Kidney (tissue), 14 donors: ENCODE measurements around the gene DUS1L. TPM values are rescaled to one million over a fixed set of nuclear protein-coding genes. Genes with fewer than 3 reads are reported as not detected.

Experiments
- DNase-seq, 5 donors: peaks; one replicate each; pipeline ENCODE4 v3.0.0-alpha.2; 2013 to 2020
- FAIRE-seq: peaks from 2 replicates; lab custom pipeline; 2012; peaks lifted over from hg19 to GRCh38; lab: Jason Lieb, UNC
- H3K27ac ChIP-seq, 2 donors: one replicate each; pipeline ENCODE4 v1.7.0; 2013; ENCODE audit warnings: low read depth in 2 of 2, low read length in 2 of 2, inconsistent platforms in 1 of 2
- H3K27me3 ChIP-seq: one replicate; pipeline ENCODE4 v1.7.1; 2013; ENCODE audit warnings: low read length, inconsistent platforms; ENCODE audit not compliant: control insufficient read depth, insufficient read depth
- H3K36me3 ChIP-seq, 3 donors: one replicate each; pipeline versions ENCODE4 v1.7.0 to v1.7.1; 2013; ENCODE audit warnings: low read length in 3 of 3, control low read depth in 1 of 3, inconsistent platforms in 1 of 3; ENCODE audit not compliant: insufficient read depth in 3 of 3, control insufficient read depth in 2 of 3
- H3K4me1 ChIP-seq, 3 donors: one replicate each; pipeline versions ENCODE4 v1.7.0 to v1.7.1; 2013; ENCODE audit warnings: low read length in 3 of 3, inconsistent platforms in 1 of 3, low read depth in 1 of 3; ENCODE audit not compliant: control insufficient read depth in 2 of 3, insufficient read depth in 2 of 3
- H3K4me3 ChIP-seq, 3 donors: one replicate each; pipeline versions ENCODE4 v1.7.0 to v1.8.1; 2013; ENCODE audit warnings: low read length in 3 of 3, control low read depth in 1 of 3, inconsistent platforms in 1 of 3
- H3K9ac ChIP-seq, 3 donors: one replicate each; pipeline versions ENCODE4 v1.7.0 to v1.7.1; 2013; ENCODE audit warnings: low read length in 3 of 3, control low read depth in 1 of 3, inconsistent platforms in 1 of 3
- H3K9me3 ChIP-seq, 3 donors: one replicate each; pipeline versions ENCODE4 v1.7.0 to v1.7.1; 2013; ENCODE audit warnings: low read length in 3 of 3, control low read depth in 1 of 3, inconsistent platforms in 1 of 3; ENCODE audit not compliant: control insufficient read depth in 2 of 3, insufficient read depth in 1 of 3
- intact Hi-C: fragments of 100-400 bp; cut with DNase I; formaldehyde crosslinking; loops from one replicate; pipeline ENCODE4 v1.11.1; 2022
- polyA plus RNA-seq: library from polyadenylated mRNA; stranded (reverse); fragments of 350-450 nt; fragmentation: Illumina TruSeq; extraction: RNeasy Lipid Tissue Mini Kit (QIAGEN cat#74804); gene quantifications from one replicate; pipeline ENCODE4 v1.2.3, GENCODE V29; 2014; ENCODE audit warnings: low read depth, low replicate concordance; ENCODE audit not compliant: insufficient read depth
- total RNA-seq: library from RNA; stranded (reverse); fragmentation: NEBNext Ultra II Directional; extraction: Animal tissue kit (Norgen Biotek cat#: 25700); gene quantifications from one replicate; pipeline ENCODE4 v1.2.1, GENCODE V29; 2021
- TF ChIP-seq, protein P1 (sequence below): IDR thresholded peaks from 3 replicates; pipeline ENCODE4 v1.5.1; 2012; ENCODE audit warnings: mild to moderate bottlenecking, moderate library complexity, borderline replicate concordance; ENCODE audit not compliant: insufficient read depth; ENCODE audit errors: extremely low read depth
- donor health status: control.
- donor health status: control.
- donor health status: control.
- donor health status: control.
- donor health status: control.
- donor health status: DM: yes; HTN: yes; CAD: no.
- donor health status: Normal renal cell carcinoma (clear cell type).

DUS1L gene
- total and polyA plus RNA-seq, 2 donors from 2014 or later, result 84.8 to 102 TPM

DNA sequence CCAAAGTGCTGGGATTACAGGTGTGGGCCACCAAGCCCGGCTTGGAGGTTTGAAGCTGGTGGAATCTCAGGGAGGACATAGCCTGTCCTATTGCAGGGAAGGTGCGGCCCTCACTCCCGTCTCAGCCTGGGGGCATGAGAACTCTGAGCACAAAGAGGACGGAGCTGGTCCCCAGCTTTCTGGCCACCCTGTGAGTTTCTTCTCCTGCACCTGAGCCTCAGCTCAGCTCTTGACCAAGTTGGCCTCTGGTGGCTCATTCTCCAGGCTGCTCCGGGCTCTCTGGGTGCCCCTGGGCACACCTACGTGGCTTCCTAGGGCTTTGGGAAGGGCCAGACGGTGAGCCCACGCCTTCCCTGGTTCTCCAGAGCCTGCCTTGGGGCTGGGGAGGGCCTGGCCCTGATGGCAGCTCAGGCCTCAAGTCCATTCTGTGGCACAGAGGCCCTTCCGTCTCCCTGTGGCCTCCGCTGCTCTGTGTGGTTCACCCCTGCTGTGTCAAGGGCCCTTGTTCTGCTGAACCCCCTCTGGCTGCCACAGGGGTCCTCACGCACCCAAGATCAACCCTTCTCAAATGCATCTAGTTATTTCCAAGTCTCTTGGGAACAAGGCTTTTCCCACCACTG lies 39.3 kb upstream of the DUS1L start:
- no peak for FAIRE-seq
- TF ChIP-seq, protein P1, sequence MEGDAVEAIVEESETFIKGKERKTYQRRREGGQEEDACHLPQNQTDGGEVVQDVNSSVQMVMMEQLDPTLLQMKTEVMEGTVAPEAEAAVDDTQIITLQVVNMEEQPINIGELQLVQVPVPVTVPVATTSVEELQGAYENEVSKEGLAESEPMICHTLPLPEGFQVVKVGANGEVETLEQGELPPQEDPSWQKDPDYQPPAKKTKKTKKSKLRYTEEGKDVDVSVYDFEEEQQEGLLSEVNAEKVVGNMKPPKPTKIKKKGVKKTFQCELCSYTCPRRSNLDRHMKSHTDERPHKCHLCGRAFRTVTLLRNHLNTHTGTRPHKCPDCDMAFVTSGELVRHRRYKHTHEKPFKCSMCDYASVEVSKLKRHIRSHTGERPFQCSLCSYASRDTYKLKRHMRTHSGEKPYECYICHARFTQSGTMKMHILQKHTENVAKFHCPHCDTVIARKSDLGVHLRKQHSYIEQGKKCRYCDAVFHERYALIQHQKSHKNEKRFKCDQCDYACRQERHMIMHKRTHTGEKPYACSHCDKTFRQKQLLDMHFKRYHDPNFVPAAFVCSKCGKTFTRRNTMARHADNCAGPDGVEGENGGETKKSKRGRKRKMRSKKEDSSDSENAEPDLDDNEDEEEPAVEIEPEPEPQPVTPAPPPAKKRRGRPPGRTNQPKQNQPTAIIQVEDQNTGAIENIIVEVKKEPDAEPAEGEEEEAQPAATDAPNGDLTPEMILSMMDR, result no peak
- Histone ChIP-seq H3K4me1 (peaks cover 0 to 49% (median 21%) of the 10 kb centered on the region in 3 donors), H3K27ac (peak overlapping the region; percentile 22 to 32), H3K36me3 (peaks cover 0 to 2% (median 0%) of the 10 kb centered on the region in 3 donors), H3K9me3 (no peaks in the 10 kb centered on the region), H3K9ac (no peak overlapping the region), H3K4me3 (no peak overlapping the region), H3K27me3 (no peaks in the 10 kb centered on the region)
- no peak for DNase-seq
- intact Hi-C loops, result no loop called here

DNA sequence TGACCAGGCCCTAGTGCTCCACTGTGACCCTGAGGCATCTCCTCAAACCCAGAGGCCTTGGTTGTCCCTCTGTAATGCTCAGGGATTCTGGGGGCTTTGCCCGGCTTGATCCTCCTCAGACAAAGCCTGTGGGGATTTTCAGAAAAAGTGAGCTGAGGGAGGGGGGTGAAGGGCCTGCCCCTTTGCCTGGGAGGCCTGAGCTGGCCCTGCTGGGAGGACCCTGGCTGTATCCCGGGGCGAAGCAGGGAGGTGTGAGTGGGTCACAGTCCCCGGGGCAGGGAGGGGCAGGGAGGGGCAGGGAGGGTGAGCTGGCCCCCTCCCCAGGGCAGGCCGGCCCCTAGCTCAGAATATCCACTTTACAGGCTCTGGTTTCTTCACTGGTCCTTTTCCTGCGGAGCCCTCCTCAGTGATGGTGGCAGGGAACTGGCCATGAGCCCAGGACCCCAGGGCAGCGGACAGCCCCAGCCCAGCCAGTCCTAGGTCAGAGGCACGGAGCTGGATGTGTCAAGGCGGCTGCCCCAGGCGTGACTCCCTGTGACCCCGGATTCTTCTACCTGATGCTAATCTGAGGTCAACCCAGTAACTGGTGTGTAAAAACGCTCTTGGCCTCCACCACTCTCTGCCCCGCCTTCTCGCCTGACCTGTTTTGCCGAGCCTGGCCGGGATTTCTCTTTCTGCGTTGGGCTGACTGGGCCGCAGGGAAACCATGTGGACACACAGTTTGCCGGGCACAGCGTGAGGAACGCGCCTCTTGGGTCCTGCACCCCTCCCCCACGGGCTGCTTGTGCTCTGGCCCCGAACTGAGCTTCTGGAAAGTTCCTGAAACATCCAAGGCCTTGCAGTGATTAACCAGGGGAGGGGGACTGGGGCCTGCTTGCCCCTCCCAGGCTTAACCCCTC lies 38.2 kb upstream of the DUS1L start:
- FAIRE-seq, result no peak

DNA sequence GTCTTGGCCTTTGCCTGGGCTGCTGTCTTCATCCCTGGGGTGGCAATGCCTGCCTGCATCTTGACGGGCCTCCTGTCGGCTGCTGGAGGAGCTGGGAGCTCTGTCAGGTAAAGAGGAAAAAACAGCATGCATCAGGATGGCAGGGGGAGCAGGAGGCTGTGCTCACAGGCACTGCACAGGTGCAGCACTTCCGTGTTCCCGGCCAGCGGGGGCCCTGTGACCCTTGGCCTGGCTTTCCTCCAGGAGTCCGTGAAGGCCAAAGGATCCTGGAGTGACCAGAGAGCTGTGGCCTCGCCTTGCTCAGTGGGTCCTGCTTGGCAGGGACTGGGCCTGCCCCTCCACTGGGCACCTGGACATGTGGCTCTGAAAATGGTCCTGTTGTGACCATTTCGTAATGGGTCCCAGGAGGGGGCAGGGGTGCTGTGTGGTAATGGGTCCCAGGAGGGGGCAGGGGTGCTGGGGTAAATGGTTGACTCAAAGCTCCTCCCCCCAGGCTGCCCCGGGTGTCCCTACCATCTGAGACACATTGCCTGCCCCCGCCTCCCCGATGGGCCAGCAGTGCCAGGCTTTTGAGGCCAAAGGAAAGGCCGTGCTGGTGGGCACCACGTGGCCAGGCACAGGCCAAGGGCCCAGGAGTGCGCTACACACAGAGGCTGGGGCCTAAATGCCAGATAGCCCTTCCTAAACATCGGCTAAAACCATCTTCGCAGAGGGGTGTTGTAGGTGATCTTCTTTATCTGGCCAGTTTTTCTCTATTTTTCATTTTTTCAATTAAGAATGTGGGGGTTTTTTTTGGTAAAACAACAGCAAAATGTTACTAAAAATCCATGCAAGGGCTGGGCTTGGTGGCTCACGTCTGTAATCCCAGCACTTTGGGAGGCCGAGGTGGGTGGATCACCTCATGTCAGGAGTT lies 36.4 kb upstream of the DUS1L start:
- Histone ChIP-seq H3K27ac (peak overlapping the region; percentile 59 to 80), H3K27me3 (no peaks in the 10 kb centered on the region), H3K36me3 (no peaks in the 10 kb centered on the region), H3K9me3 (no peaks in the 10 kb centered on the region), H3K9ac (no peak overlapping the region), H3K4me3 (no peak overlapping the region), H3K4me1 (peaks cover 0 to 51% (median 26%) of the 10 kb centered on the region in 3 donors)
- FAIRE-seq, result no peak
- intact Hi-C loops, result no loop called here
- TF ChIP-seq, protein P1, result no peak
- DNase-seq, result peak in 1 of 5 donors; percentile 31

More for the DNA sequence above, 38.2 kb upstream of the DUS1L start:
- peak; percentile 73 to 93 (median 83) for DNase-seq
- Histone ChIP-seq H3K9ac (peak overlapping the region in 1 of 3 donors; percentile 40), H3K27ac (peak overlapping the region; percentile 70 to 83), H3K4me3 (no peak overlapping the region), H3K36me3 (peaks cover 0 to 2% (median 0%) of the 10 kb centered on the region in 3 donors), H3K27me3 (no peaks in the 10 kb centered on the region), H3K4me1 (peaks cover 0 to 57% (median 29%) of the 10 kb centered on the region in 3 donors), H3K9me3 (no peaks in the 10 kb centered on the region)
- TF ChIP-seq, protein P1, result no peak
- intact Hi-C loops, result no loop called here
